OCI-LY1 (cell line): ENCODE measurements around the gene EEF1AKMT2.

Experiments used
- EZH2 ChIP-seq: fragments of 200-600 bp; sonication (generic), shearing (Covaris generic); IDR thresholded peaks from 2 replicates; pipeline ENCODE4 v1.8.0; 2017; ENCODE audit warnings: borderline replicate concordance, mixed run types, mild to moderate bottlenecking, antibody characterized with exemption, low read length, moderate library complexity, mixed read lengths
- TF ChIP-seq, protein P1 (sequence below): fragments of 200-600 bp; sonication (generic), shearing (Covaris generic); IDR thresholded peaks from 2 replicates; pipeline ENCODE4 v1.5.1; 2017; ENCODE audit warnings: mild to moderate bottlenecking, antibody characterized with exemption, low read length, moderate library complexity, mixed read lengths

DNA sequence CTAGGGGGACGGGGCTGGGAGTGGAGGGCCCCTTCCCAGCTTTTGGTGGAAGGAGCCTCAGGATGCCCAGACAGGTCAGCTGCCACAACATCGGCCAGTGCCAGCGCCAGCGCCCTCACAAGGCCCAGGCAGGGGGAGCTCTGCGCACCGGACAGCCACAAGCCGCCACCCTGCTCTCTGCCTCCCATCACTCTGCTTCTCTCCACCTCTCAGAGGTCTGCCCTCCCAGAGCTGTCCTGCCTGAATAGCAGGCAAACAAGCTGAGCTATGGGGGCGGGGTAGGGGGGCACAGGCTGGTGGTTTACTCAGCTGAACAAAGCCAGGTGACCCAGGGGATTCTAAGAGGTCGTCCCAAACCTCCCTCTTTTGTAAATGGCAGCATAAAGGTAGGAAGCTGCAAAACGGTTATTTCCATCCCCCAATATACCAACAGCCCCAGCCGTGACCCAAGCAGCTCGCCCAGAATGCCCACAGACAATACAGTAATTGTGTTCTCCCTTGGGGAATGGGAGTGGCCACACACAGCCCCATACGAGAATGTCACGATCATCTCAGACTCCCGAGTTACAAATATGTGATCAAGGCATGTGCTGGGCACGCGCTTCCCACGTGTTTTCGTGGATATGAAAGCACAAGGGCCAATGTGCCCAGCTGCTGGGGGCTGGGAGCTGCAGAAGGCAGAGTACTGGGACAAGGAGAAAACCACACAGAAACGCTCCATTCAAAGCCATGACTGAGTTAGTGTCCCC lies 67.2 kb downstream of the EEF1AKMT2 start:
- TF ChIP-seq, protein P1, sequence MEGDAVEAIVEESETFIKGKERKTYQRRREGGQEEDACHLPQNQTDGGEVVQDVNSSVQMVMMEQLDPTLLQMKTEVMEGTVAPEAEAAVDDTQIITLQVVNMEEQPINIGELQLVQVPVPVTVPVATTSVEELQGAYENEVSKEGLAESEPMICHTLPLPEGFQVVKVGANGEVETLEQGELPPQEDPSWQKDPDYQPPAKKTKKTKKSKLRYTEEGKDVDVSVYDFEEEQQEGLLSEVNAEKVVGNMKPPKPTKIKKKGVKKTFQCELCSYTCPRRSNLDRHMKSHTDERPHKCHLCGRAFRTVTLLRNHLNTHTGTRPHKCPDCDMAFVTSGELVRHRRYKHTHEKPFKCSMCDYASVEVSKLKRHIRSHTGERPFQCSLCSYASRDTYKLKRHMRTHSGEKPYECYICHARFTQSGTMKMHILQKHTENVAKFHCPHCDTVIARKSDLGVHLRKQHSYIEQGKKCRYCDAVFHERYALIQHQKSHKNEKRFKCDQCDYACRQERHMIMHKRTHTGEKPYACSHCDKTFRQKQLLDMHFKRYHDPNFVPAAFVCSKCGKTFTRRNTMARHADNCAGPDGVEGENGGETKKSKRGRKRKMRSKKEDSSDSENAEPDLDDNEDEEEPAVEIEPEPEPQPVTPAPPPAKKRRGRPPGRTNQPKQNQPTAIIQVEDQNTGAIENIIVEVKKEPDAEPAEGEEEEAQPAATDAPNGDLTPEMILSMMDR: peak; percentile 12; the same call in 1 of the 2 replicates
- no peak for TF ChIP-seq EZH2
